ENCODE results near the gene AQP12B.
"Not testable (repeated sequence)": the region's sequence is repeated elsewhere in the genome, so short reads cannot be mapped to it uniquely, and the experiment has no call there.

Gene AQP12B

GRCh38 chr2:240682431-240683224 is at the start of gene AQP12B:
AQP12B (minus strand) TSS chr2:240682885; CDS start chr2:240682837, 48 bp downstream.
- not testable (repeated sequence) for DNase-seq (ENCODE audit: low read depth in 2 of 2)

- DNase-seq (ENCODE audit: low read depth in 2 of 2) = no peak
These were observed 49.5 kb upstream of the AQP12B start for GRCh38 chr2:240732184-240732583.

- no peak for DNase-seq (ENCODE audit: low read depth in 2 of 2)
These were observed 48.5 kb upstream of the AQP12B start for GRCh38 chr2:240731178-240731545.

GRCh38 chr2:240730501-240731177 is 48.0 kb upstream of the AQP12B start:
- DNase-seq (ENCODE audit: low read depth in 2 of 2) = no peak

- no peak for DNase-seq (ENCODE audit: low read depth in 2 of 2)
These were observed 46.1 kb upstream of the AQP12B start for GRCh38 chr2:240728827-240729226.

- no peak for DNase-seq (ENCODE audit: low read depth in 2 of 2)
These were observed 45.7 kb upstream of the AQP12B start for GRCh38 chr2:240728361-240728760.

GRCh38 chr2:240727913-240728312 is 45.2 kb upstream of the AQP12B start:
- DNase-seq (ENCODE audit: low read depth in 2 of 2) = no peak

- DNase-seq (ENCODE audit: low read depth in 2 of 2) = no peak
These were observed 44.8 kb upstream of the AQP12B start for GRCh38 chr2:240727439-240727838.

GRCh38 chr2:240726876-240727275 is 44.2 kb upstream of the AQP12B start:
- DNase-seq (ENCODE audit: low read depth in 2 of 2) = no peak

- DNase-seq (ENCODE audit: low read depth in 2 of 2) = no peak
These were observed 43.0 kb upstream of the AQP12B start for GRCh38 chr2:240725671-240726070.

GRCh38 chr2:240725266-240725665 is 42.6 kb upstream of the AQP12B start:
- no peak for DNase-seq (ENCODE audit: low read depth in 2 of 2)

- DNase-seq (ENCODE audit: low read depth in 2 of 2) = no peak
These were observed 41.7 kb upstream of the AQP12B start for GRCh38 chr2:240724431-240724830.

- no peak for DNase-seq (ENCODE audit: low read depth in 2 of 2)
These were observed 41.2 kb upstream of the AQP12B start for GRCh38 chr2:240723851-240724250.

GRCh38 chr2:240722796-240723735 is 40.4 kb upstream of the AQP12B start:
- no peak for DNase-seq (ENCODE audit: low read depth in 2 of 2)

- no peak for DNase-seq (ENCODE audit: low read depth in 2 of 2)
These were observed 39.7 kb upstream of the AQP12B start for GRCh38 chr2:240722376-240722775.

GRCh38 chr2:240721596-240722180 is 39.0 kb upstream of the AQP12B start:
- no peak for DNase-seq (ENCODE audit: low read depth in 2 of 2)

- no peak for DNase-seq (ENCODE audit: low read depth in 2 of 2)
These were observed 38.3 kb upstream of the AQP12B start for GRCh38 chr2:240720686-240721595.

- no peak for DNase-seq (ENCODE audit: low read depth in 2 of 2)
These were observed 37.2 kb upstream of the AQP12B start for GRCh38 chr2:240719676-240720545.

GRCh38 chr2:240718896-240719490 is 36.3 kb upstream of the AQP12B start:
- no peak for DNase-seq (ENCODE audit: low read depth in 2 of 2)
